Prostate gland (tissue), 2 donors: ENCODE data around the gene TTC38.

ENCODE experiments used
- CTCF ChIP-seq, 4 experiments: fragments of 200-600 bp in 2 of 4; fragments of 450-650 bp in 2 of 4; sonication (generic) in 2 of 4; IDR thresholded peaks; 1 replicate in 3 of 4; 2 replicates in 1 of 4; pipeline ENCODE4 v1.5.1; 2016 to 2019; ENCODE audit warnings: antibody characterized with exemption in 4 of 4, mild to moderate bottlenecking in 2 of 4, moderate library complexity in 2 of 4
- POLR2AphosphoS5 ChIP-seq: sonication (generic); formaldehyde crosslinking; IDR thresholded peaks from one replicate; pipeline ENCODE4 v1.6.1; 2017; ENCODE audit warnings: antibody characterized with exemption

- TF ChIP-seq CTCF (IDR thresholded peaks at IDR 0.05) (no peak), POLR2AphosphoS5 (no peak)
These were observed 22.5 kb downstream of the TTC38 start for GRCh38 chr22:46290121-46290842.
